SK-N-SH (cell line): ENCODE data around the gene WIPF3.

Experiments used
- FOSL2 ChIP-seq: IDR thresholded peaks from 2 replicates; pipeline ENCODE4 v1.4.0; 2012; ENCODE audit warnings: low read depth, mild to moderate bottlenecking, moderate library complexity, borderline replicate concordance
- JUND ChIP-seq: IDR thresholded peaks from 2 replicates; pipeline ENCODE4 v1.4.0; 2012
- RAD21 ChIP-seq: IDR thresholded peaks from 2 replicates; pipeline ENCODE4 v1.6.1; 2012; ENCODE audit warnings: mild to moderate bottlenecking, low read length
- RCOR1 ChIP-seq: fragments of 150-350 bp; IDR thresholded peaks from 2 replicates; pipeline ENCODE4 v1.6.1; 2017; ENCODE audit warnings: antibody characterized with exemption, low read length
- RFX5 ChIP-seq: IDR thresholded peaks from 2 replicates; pipeline ENCODE4 v1.6.1; 2012; ENCODE audit warnings: mild to moderate bottlenecking, improper control_type of control experiment, low read length
- SMC3 ChIP-seq: IDR thresholded peaks from 2 replicates; pipeline ENCODE4 v1.6.1; 2012; ENCODE audit warnings: low read depth, low read length, improper control_type of control experiment
- TAF1 ChIP-seq: IDR thresholded peaks from 2 replicates; pipeline ENCODE4 v1.6.1; 2012; ENCODE audit warnings: low read depth, mild to moderate bottlenecking, low read length, moderate library complexity, borderline replicate concordance
- USF2 ChIP-seq: fragments of 150-350 bp; IDR thresholded peaks from 2 replicates; pipeline ENCODE4 v1.6.1; 2017; ENCODE audit warnings: antibody characterized with exemption, low read length, low read depth, borderline replicate concordance
- TF ChIP-seq, protein P1 (sequence below): fragments of 200-600 bp; sonication (generic); IDR thresholded peaks from 2 replicates; pipeline ENCODE4 v1.6.1; 2017; ENCODE audit warnings: antibody characterized with exemption, mild to moderate bottlenecking, moderate library complexity
- TF ChIP-seq, protein P2 (sequence below): IDR thresholded peaks from 2 replicates; pipeline ENCODE4 v1.6.1; 2012; ENCODE audit warnings: mild to moderate bottlenecking, low read depth, low read length, moderate library complexity
- TF ChIP-seq, protein P3 (sequence below): IDR thresholded peaks from 2 replicates; pipeline ENCODE4 v1.4.0; 2012; ENCODE audit warnings: low read depth, borderline replicate concordance

DNA sequence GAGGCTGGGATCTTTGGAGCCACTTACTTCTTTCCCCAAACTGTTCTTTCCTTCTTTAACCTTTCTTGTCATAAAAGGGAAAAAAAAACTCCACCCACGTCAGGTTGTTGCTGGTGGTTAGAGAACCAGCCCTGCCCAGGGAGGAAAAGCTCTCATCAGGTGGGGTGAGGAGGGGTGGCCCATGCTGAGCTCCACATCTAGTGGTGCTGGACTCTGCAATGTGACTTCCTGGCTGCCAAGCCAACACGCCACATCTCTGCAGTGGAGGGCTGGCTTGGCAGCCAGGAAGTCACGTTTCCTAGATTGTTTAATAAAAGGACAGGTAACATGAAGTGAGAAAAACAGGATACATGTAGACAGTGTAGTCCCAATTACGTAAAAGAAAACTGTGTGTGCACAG lies 37.4 kb downstream of the WIPF3 start:
- TF ChIP-seq, protein P1, sequence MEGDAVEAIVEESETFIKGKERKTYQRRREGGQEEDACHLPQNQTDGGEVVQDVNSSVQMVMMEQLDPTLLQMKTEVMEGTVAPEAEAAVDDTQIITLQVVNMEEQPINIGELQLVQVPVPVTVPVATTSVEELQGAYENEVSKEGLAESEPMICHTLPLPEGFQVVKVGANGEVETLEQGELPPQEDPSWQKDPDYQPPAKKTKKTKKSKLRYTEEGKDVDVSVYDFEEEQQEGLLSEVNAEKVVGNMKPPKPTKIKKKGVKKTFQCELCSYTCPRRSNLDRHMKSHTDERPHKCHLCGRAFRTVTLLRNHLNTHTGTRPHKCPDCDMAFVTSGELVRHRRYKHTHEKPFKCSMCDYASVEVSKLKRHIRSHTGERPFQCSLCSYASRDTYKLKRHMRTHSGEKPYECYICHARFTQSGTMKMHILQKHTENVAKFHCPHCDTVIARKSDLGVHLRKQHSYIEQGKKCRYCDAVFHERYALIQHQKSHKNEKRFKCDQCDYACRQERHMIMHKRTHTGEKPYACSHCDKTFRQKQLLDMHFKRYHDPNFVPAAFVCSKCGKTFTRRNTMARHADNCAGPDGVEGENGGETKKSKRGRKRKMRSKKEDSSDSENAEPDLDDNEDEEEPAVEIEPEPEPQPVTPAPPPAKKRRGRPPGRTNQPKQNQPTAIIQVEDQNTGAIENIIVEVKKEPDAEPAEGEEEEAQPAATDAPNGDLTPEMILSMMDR, result no peak
- TF ChIP-seq RCOR1, result no peak
- TF ChIP-seq, protein P2, sequence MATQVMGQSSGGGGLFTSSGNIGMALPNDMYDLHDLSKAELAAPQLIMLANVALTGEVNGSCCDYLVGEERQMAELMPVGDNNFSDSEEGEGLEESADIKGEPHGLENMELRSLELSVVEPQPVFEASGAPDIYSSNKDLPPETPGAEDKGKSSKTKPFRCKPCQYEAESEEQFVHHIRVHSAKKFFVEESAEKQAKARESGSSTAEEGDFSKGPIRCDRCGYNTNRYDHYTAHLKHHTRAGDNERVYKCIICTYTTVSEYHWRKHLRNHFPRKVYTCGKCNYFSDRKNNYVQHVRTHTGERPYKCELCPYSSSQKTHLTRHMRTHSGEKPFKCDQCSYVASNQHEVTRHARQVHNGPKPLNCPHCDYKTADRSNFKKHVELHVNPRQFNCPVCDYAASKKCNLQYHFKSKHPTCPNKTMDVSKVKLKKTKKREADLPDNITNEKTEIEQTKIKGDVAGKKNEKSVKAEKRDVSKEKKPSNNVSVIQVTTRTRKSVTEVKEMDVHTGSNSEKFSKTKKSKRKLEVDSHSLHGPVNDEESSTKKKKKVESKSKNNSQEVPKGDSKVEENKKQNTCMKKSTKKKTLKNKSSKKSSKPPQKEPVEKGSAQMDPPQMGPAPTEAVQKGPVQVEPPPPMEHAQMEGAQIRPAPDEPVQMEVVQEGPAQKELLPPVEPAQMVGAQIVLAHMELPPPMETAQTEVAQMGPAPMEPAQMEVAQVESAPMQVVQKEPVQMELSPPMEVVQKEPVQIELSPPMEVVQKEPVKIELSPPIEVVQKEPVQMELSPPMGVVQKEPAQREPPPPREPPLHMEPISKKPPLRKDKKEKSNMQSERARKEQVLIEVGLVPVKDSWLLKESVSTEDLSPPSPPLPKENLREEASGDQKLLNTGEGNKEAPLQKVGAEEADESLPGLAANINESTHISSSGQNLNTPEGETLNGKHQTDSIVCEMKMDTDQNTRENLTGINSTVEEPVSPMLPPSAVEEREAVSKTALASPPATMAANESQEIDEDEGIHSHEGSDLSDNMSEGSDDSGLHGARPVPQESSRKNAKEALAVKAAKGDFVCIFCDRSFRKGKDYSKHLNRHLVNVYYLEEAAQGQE, result no peak
- TF ChIP-seq FOSL2, result no peak
- TF ChIP-seq RFX5, result no peak
- no peak for TF ChIP-seq USF2
- no peak for TF ChIP-seq JUND
- TF ChIP-seq, protein P3, sequence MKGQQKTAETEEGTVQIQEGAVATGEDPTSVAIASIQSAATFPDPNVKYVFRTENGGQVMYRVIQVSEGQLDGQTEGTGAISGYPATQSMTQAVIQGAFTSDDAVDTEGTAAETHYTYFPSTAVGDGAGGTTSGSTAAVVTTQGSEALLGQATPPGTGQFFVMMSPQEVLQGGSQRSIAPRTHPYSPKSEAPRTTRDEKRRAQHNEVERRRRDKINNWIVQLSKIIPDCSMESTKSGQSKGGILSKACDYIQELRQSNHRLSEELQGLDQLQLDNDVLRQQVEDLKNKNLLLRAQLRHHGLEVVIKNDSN, result no peak
- TF ChIP-seq SMC3, result no peak
- no peak for TF ChIP-seq TAF1
- TF ChIP-seq RAD21, result no peak
